CD4-positive, alpha-beta T cell treated with Interleukin-21 for 1 hour (primary cell): ENCODE data around the gene CARS2.
"Not testable (repeated sequence)": the region's sequence is repeated elsewhere in the genome, so short reads cannot be mapped to it uniquely, and the experiment has no call there.

Source experiments
- DNase-seq: peaks from one replicate; pipeline ENCODE4 v3.0.0-alpha.2; 2020

CARS2 gene, protein sequence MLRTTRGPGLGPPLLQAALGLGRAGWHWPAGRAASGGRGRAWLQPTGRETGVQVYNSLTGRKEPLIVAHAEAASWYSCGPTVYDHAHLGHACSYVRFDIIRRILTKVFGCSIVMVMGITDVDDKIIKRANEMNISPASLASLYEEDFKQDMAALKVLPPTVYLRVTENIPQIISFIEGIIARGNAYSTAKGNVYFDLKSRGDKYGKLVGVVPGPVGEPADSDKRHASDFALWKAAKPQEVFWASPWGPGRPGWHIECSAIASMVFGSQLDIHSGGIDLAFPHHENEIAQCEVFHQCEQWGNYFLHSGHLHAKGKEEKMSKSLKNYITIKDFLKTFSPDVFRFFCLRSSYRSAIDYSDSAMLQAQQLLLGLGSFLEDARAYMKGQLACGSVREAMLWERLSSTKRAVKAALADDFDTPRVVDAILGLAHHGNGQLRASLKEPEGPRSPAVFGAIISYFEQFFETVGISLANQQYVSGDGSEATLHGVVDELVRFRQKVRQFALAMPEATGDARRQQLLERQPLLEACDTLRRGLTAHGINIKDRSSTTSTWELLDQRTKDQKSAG

DNA sequence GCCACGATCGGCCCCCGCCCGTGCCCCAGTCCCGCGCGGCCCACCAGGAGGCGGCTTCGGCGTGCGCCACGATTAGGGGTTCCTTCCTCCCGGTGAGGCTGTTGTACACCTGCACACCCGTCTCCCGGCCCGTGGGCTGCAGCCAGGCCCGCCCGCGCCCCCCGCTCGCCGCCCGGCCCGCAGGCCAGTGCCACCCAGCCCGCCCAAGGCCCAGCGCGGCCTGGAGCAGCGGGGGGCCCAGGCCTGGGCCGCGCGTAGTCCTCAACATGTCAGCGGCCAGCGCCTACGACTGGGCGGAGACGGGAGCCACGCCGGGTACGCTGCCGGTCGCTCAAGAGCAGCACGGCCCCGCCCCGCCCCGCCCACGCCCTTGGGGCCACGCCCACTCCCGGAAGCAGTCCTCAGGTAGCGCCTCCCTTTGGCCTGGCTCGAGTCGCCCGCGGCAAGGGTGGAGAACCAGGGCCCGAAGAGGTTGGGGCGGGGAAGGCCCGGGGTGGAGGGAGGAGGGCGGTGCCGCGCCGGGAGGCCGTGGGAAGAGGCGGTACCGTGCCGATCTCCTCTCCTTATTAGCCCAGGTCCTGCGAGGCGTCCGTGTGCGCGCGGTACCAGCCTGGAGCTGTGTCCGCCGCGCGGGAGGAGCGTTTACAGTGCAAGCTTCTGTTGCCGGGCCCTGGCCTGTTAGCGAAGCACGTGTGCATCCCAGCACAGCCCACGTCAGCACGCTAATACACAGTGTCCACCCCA is at the start of gene CARS2:
Gene CARS2, minus strand, starts transcription at position 291 of the 744 bp plus-strand sequence. Its CDS starts 23 bp downstream, at position 268.
- peak; percentile 96 for DNase-seq

GRCh38 chr13:110748271-110748670 is 42.4 kb upstream of the CARS2 start:
- DNase-seq: no peak

GRCh38 chr13:110746438-110746837 is 40.5 kb upstream of the CARS2 start:
- no peak for DNase-seq

GRCh38 chr13:110743687-110744086 is 37.8 kb upstream of the CARS2 start:
- DNase-seq: no peak

GRCh38 chr13:110737555-110737954 is 31.6 kb upstream of the CARS2 start:
- DNase-seq: no peak

GRCh38 chr13:110734561-110734960 is 28.6 kb upstream of the CARS2 start:
- no peak for DNase-seq

DNA sequence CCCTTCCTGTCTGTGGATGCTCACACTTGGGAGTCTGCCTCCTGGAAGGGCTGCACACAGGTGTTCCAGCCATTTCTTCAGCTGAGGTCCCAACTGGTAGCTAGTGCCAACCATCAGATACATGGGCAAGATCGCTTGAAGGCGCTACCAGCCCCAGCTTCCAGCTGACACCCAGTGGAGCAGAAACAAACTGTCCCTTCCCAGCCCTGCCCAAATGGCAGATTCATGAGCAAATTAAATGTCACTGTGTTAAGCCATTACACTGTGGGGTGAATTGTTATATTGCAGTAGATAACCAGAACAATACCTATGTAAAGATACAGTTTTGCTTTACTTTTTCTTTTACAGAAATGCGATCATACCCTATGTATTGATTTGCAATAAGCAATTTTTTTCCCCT is 25.2 kb upstream of the CARS2 start:
- no peak for DNase-seq

- DNase-seq: peak; percentile 64
Observed at GRCh38 chr13:110726726-110727125, 20.8 kb upstream of the CARS2 start.

- DNase-seq: not testable (repeated sequence)
Observed at GRCh38 chr13:110726153-110726552, 20.2 kb upstream of the CARS2 start.

- DNase-seq: no peak
Observed at GRCh38 chr13:110723598-110723997, 17.7 kb upstream of the CARS2 start.

DNA sequence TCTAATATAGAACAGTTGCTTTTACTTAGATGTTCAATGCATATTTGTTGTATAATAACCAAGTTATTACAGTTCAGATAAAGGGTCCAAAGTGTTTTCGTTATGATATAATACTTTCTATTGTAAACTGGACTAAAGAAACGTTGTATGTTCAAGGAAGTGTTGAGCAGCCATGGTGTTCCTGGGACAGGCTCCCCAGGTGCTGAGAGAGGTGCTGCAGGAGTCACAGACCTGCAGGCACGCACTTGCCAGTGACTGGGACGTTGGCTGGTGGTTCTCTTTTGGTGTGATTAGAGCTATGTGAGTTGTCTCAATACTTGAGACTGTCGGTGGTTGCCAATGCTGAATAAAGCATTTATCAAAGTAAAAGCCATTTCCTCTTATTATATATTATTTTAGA is 17.1 kb upstream of the CARS2 start:
- DNase-seq: no peak

DNA sequence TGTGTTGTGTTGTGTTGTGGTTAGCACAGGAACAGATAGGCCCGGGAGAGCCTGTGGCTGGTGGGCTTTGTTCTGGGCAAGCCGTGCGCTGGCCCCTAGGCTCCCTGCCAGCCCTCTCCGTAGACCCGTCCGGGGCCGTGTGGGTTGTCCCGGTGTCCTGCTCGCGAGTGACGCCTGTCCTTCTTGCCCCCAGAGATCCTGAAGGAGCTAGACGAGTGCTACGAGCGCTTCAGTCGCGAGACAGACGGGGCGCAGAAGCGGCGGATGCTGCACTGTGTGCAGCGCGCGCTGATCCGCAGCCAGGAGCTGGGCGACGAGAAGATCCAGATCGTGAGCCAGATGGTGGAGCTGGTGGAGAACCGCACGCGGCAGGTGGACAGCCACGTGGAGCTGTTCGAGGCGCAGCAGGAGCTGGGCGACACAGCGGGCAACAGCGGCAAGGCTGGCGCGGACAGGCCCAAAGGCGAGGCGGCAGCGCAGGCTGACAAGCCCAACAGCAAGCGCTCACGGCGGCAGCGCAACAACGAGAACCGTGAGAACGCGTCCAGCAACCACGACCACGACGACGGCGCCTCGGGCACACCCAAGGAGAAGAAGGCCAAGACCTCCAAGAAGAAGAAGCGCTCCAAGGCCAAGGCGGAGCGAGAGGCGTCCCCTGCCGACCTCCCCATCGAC is 13.3 kb upstream of the CARS2 start:
- no peak for DNase-seq

- no peak for DNase-seq
Observed at GRCh38 chr13:110716247-110716515, 10.3 kb upstream of the CARS2 start.

GRCh38 chr13:110715395-110716246 is 9.7 kb upstream of the CARS2 start:
- peak; percentile 99 for DNase-seq

DNA sequence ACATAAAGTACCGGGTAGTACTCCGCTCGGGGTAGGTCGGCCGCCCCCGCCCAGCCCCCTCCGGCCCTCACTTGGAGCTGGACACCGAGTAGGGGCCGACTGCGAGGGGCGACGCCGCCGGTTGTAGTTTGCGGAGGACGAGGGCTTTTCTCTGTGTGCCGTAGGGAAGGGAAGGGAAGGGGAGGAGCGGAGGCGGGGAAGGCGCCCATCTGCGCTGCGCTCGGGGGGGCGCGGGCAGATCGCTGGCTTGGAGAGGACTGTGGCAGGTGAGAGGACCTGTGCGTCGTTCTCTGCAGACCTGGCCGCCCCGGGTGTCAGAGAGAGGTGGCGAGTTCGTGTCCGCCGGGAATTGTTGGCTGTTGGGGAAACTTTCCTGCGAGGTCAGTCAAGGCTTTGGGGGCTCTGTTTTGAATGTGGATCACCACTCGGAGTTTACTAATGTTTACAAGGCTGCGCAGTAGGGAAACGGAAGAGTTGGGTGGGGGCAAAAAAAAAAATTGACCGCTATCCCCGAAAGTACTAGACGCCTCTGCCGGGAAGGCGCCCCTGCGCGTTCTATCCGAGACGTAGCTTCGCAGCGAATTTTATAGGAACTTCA is 9.0 kb upstream of the CARS2 start:
- no peak for DNase-seq

- peak; percentile 82 for DNase-seq
Observed at GRCh38 chr13:110713981-110714796, 8.3 kb upstream of the CARS2 start.

- no peak for DNase-seq
Observed at GRCh38 chr13:110713642-110713952, 7.7 kb upstream of the CARS2 start, which contains the start of gene ING1. ING1 (plus strand) TSS chr13:110713700; CDS start chr13:110714150, 450 bp downstream.

GRCh38 chr13:110712849-110713641 is 7.1 kb upstream of the CARS2 start:
- DNase-seq: peak; percentile 100

DNA sequence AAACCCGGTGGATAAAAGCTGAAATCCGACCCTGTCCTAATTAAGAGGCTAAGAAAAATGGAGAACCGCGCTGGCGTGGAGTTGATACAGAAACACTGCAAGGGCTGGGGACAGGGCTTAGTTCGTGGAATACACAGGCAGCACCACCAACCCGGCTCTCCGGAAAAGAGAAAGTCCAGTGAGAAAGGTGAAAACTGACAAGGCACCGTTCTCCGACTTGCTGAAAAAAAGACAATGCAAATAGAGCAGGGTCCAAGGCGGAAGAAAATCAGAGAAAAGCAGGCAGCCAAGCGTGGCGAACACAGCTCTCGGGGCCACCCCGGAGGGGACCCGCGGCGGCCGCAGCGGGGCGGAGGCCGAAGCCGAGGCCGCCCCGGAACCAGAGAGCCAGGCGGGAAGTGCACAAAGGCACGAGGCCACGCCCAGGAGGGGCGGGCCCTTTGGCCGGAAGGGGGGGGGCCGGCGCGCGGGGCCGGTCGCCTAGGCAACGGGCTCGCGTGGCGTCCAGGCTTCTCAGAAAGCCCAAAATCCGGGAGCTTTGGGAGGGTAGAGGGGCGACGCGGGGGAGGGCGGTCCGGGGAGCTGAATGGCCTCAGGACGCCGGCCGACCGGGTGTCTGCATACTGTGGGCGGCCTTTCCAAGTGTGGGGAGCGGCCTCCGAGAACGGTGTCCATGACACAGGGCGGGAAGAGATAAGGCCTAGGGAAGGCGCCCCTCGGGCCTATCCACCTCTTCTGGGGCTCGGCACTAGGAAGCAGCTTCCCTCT is 6.3 kb upstream of the CARS2 start:
- peak; percentile 87 for DNase-seq
